22Rv1 (cell line): Measurements from ENCODE around the gene GLI1.

ENCODE experiments used
- CTCF ChIP-seq: fragments of 450-650 bp; IDR thresholded peaks from 2 replicates; pipeline ENCODE4 v1.5.1; 2017; ENCODE audit warnings: mild to moderate bottlenecking
- ZFX ChIP-seq: fragments of 450-650 bp; IDR thresholded peaks from 2 replicates; pipeline ENCODE4 v1.6.1; 2017; ENCODE audit warnings: antibody characterized with exemption, borderline replicate concordance

GRCh38 chr12:57433370-57433769, 26.2 kb upstream of the GLI1 start:
- TF ChIP-seq CTCF (no peak), ZFX (no peak)
